GM21723 (cell line): ENCODE measurements around the gene BMERB1.
"Not testable (repeated sequence)": the region's sequence is repeated elsewhere in the genome, so short reads cannot be mapped to it uniquely, and the experiment has no call there.

Experiments
- ATAC-seq: cut with Tn5 transposase; IDR thresholded peaks from one replicate; pipeline ENCODE4 v1.9.1; 2021; ENCODE audit warnings: mild to moderate bottlenecking, moderate library complexity; ENCODE audit not compliant: unreplicated experiment

Gene BMERB1

DNA sequence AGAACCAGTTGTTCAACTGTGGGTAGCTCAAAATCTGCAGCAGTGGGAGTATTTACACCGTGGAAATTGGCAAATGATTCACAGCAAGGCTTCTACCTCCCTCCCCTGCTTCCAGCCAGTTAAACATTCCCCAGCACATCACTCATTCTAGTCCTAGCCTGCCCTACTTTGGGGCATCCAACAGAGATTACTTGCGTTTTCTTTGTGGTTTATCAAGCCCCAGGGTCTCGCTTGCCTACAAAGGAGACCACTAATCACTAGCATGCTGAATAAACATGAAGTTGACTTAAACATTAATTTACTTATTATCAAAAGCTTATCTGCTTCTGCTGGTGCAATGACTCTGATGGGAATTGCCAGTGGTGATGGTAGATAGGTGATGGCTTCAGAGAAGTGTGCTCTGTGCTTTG is 114.1 kb downstream of the BMERB1 start:
- no peak for ATAC-seq

DNA sequence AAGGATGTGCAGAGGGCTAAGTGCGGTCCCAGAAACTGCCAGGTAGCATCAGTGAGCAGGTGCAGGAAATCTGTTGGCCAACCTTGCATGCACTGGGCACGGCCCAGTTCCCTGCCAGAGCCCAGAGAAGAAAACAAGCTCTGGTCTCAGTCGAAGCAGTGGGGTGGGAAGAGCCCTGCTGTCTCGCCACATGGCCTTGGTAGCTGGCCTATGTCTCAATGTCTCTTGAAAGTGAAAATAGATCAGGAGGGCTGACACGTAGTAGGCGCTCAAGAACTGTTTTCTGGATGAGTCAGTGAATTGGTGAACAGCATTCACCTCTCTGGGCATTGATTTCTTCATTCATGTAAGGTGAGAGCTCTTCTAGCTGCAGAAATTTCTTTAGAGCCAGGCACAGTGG is 118.1 kb downstream of the BMERB1 start:
- ATAC-seq: no peak

DNA sequence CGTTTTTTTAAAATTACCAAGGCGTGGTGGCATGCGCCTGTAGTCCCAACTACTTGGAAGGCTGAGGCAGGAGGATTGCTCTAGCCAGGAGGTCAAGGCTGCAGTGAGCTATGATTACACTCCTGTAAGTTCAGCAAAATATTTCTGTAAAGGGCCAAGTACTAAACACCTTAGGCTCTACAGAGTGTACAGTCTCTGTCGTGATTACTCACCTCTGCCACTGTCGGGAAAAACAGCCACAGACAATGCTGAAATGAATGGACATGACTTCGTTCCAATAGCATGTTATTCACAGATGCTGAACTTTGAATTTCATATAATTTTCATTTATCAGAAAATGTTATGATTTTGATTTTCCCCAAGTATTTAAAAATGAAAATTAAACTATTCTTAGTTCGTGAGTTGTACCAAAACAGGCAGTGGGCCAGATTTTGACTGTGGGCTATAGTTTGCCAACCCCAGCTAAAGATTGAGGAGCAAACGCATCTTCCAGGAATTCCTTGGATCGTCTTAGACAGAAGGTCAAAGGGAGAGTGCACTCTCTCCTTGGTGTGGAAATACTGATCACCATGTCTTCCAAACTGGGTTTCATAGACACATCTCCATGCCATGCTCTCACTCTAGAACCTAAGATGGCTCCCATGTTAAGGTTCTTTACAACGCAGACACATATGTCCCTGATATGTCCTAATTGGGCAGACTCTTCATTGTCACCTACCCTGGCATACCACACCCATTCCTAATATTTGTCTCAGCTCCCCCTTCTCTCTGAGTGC is 119.1 kb downstream of the BMERB1 start:
- ATAC-seq: no peak

DNA sequence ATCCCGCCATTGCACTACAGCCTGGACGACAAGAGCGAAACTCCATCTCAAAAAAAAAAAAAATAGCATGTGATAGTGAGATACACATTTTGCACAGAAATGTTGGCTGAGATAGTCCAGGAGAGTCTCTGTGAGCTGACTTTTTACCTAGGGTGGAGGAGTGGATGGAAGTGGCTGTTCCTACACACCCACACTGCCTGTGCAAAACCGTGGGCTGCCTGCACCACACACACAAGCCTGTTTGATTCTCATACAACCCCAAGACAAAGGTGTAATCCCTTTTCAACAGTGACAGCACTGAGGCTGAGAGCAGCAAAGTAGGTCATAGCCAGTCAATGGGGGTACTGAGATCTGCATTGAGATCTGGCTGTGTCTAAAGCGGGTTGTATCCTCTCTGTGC is 121.7 kb downstream of the BMERB1 start:
- no peak for ATAC-seq

DNA sequence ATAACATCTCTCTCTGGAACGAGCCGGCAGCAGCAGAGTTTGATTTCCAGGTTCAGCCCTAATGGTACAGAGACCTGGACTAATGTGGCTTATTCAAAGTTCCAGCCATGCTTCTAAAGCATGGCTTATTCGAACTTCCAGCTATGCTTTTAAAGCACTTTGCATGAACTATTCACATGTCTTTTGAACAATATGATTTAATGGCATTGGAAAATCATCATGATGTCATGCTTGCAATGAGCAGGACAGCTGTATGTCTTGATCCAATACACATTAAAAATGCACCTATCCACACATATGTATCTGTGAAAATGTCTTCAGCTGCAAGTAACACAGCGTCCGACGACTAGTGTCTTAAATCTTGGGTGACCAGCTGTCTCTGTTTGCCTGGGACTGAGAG is 122.9 kb downstream of the BMERB1 start:
- ATAC-seq: no peak

DNA sequence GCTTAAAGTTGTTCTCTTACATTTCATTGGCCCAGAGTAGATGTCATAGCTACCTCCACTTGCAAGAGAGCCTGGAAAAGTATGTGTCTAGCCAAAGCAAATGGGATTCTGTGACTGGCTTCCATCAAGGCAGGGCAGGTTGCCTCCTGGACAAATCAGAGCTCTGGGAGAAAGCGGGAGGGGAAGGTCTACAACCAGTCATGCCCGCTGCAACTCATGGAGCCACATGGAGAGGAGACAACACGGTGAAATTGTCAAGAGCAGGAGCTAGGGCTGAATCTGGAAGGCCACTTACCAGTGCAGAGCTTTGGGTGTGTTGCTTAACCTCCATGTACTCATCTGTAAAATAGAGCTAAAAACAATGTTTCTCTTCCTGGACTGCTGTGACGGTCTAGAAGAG is 124.8 kb downstream of the BMERB1 start:
- no peak for ATAC-seq

DNA sequence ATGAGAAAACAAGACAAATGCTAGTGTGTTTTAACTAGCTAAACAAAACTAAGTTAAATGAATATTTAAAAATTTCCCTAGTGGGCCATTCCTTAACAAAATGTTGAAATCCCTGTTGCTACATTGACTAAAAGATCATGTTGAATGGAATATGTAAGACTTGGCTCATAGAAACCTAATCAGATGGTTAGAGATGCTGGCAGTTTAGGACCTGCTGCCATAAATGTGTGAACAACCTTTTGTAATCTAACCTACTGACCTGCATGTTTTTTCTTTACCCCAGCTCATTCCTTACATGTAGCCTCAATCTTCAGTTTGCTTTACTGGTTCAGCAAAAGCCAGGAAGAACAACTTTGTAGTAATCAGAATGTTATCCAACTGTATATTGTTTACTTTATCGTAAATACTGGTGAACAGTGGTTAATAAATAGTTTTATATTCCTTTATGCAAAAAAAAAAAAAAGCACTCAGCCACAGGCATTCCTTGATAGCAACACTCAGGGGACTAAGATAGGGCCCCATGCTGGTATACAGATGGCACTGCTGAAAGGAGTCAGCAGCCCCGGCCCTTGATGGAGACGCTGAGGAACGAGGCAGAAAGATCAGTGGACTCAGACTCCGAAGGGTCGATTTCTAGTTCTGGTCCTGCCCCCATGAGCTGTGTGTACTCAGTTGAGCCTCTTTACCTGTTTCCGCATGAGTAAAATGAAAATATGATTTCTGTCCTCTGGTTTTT is 130.4 kb downstream of the BMERB1 start:
- no peak for ATAC-seq

DNA sequence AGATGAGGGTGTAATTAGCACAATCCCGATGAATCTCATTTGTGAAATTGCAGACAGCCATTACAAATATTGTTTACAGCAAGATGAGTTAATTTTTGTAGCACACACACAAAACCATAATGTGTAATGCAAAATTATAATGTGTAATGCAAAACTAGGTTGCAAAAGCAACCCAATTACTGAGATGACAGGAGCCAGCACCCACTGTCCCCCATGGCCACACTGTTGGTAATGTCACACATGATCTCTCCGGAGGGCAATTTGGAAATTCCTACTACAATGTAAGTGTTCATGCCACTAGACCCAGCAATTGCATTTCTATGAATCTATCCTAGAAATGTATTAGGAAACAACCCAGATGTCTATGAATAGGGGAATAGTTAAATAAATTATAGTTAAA is 131.7 kb downstream of the BMERB1 start:
- no peak for ATAC-seq

DNA sequence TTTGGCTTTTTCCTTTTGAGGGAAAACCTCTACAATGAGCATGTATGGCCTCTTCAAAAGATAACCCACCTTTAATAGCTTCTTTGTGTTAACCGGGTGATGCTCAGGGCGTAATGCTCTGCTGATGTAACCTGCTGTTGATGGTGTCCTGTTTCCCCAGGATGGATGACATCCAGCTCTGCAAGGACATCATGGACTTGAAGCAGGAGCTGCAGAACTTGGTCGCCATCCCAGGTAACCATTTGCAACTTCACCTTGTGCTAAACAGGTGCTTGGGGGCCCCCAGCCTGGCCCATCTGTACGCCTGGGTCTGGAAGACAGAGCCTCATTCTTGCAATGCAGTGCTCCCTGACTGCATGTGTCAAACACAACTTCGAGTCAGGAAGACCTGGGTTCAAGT is 133.4 kb downstream of the BMERB1 start:
- ATAC-seq: no peak

DNA sequence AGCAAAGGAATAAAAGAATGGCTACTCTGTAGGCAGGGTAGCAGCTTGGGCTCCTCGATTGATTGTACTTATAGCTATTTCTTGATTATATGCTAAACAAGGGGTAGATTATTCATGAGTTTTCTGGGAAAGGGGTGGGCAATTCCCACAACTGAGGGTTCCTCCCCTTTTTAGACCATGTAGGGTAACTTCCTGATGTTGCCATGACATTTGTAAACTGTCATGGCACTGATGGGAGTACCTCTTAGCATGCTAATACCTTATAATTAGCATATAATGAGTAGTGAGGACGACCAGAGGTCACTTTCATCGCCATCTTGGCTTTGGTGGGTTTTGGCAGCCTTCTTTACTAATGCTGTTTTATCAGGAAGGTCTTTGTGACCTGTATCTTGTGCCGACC is 136.3 kb downstream of the BMERB1 start:
- ATAC-seq: not testable (repeated sequence)

DNA sequence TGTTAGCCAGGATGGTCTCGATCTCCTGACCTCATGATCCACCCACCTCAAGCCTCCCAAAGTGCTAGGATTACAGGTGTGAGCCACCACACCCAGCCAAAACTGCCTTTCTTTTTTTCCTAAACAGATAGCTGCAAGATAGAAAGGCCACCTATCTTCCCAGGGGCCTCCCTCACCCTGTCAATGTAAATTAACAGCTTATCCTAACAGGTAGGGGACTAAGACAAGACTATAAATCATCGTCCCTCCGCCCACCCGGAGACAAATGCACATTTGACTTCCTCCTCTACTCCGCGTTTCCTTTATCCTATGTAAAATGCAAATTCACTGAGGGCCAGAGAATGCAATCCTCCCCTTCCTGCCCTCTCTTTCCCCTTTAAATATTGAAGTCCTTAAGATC is 137.2 kb downstream of the BMERB1 start:
- ATAC-seq: no peak

DNA sequence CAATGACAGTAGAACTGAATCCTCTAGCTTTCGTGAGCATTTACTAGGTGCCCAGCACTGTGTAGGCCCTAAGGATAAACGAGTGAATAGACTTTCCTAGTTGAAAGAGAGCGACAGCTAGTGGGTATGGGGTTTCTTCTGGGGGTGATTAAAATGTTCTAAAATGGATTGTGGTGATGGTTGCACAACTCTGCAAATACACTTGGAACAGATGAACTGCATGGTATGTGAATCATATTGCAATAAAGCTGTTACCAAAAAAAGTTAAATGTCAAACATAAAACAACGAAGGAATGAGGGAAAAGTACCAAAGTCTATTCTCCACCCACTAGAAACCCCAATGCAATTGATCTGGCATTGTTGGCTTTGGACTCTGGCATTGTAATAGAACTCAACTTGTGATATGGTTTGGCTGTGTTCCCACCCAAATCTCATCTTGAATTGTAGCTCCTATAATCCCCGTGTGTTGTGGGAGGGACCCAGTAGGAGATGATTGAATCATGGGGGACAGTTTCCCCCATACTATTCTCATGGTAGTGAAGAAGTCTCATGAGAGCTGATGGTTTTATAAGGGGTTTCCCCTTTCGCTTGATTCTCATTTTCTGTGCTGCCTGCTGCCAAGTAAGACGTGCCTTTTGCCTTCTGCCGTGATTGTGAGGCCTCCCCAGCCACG is 138.1 kb downstream of the BMERB1 start:
- no peak for ATAC-seq

DNA sequence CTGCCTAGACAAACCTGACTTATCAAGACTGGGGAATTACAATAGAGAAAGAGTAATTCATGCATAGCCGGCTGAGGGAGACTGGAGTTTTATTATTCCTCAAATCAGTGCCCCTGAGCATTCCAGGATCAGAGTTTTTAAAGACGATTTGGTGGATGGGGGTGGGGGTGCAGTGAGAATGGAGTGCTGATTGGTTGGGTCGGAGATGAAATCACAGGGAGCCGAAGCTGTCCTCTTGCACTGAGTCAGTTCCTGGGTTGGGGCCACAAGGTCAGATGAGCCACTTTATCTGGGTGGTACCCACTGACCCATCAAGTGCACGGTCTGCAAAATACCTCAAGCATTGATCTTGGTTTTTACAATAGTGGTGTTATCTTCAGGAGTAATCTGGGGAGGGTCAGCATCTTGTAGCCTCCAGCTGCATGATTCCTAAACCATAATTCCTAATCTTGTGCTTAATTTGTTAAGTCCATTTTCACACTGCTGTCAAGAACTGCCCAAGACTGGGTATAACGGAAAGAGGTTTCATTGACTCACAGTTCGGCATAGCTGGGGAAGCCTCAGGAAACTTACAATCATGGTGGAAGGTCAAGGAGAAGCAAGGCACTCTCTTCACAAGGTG is 139.0 kb downstream of the BMERB1 start:
- ATAC-seq: no peak

DNA sequence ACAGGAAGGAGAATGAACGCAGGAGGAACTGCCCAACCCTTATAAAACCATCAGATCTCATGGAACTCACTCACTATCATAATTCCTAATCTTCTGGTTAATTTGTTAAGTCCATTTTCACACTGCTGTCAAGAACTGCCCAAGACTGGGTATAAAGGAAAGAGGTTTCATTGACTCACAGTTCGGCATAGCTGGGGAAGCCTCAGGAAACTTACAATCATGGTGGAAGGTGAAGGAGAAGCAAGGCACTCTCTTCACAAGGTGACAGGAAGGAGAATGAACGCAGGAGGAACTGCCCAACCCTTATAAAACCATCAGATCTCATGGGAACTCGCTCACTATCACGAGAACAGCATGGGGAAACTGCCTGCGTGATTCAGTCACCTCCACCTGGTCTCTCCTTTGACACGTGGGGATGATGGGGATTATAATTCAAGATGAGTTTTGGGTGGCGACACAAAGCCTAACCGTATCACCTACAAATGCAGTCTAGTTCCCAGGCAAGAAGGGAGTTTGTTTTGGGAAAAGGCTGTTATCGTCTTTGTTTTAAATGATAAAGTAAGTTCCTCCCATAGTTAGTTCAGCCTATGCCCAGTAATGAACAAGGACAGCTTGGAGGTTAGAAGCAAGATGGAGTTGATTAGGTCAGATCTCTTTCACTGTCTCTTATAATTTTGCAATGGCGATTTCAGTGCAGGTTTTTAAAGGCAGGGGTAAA is 139.7 kb downstream of the BMERB1 start:
- not testable (repeated sequence) for ATAC-seq

DNA sequence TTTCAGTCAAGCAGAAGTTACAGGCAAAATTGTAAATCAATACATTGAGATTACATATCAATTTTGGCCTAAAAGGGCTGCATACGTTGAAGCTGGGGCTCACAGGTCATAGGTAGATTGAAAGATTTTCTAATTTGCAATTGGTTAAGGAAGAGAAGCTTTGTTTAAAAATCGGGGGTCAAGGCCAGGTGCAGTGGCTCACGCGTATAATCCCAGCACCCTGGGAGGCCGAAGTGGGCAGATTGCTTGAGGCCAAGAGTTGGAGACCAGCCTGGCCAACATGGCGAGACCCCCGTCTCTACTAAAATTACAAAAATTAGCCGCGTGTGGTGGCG is 140.2 kb downstream of the BMERB1 start:
- no peak for ATAC-seq

DNA sequence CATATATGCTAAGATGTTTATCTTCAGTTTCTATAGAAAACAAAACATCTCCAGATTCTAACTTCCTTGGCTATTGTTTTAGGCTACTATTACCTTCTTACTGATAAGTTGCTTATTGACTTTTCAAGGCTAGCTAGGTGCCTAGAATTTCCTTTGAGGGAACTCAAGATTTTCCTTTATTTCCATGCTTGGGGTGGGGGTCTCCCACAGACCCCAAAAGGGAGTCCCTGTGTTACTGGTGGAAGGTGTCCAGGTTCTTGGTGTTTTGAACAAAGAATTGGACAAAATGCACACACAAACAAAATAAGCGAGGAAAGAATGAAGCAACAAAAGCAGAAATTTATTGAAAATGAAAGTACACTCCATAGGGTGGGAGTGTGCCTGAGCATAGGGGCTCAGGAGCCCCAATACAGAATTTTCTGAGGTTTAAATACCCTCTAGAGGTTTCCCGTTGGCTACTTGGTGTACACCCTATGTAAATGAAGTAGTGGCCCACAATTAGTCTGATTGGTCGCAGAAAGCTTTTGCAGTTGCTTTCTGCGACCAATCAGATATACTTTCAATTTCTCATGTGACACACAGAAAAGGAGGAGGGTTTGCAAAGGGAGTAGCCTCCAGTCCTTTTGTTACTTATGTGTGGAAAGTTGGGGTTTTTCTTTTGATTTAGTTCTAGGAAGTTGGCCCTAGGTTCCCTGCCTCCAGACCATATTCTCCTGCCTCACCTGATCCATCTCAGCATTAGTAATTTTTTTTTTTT is 141.1 kb downstream of the BMERB1 start:
- no peak for ATAC-seq

DNA sequence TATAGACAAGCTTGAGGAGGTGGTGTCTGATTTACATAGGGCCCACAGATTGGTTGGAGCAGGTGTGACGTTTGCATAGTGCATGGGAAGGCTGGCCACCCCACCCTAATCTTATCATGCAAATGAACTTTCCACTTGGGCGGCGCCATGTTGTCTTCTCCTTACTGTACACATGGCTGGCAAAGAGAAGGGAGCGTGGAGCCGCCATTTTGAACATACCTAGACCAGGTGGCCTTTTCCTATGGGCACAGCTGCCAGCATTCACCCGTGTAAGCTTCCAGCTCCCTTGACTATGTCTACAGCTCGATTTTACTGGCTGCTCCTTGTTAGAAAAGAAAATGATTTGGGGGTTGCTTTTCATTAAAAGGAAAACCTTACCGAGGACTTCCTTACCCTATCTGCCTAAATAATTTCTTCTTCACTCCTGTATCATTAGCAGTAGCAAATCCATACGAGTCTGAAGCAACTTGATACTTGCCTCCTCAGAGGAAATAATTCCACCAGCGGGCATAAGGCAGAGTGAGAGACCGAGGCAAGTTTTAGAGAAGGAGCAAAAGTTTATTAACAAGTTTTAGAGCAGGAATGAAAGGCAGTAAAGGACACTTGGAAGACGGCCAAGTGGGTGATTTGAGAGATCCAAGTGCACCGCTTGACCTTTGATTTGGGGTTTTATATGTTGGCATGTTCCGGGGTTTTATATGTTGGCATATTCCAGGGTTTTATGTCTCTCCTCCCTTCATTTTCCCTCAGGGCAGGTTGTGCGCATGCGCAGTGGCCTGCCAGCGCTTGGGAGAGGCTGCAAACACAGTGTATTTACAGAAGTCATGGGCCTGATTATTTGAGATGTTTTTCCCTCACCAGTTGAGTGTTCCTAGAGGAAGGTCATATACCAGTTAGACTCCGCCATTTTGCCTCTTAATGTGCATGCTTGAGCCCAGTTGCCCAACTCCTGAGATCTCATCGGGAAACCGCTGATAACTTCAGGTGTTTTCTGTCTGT is 142.9 kb downstream of the BMERB1 start:
- no peak for ATAC-seq

DNA sequence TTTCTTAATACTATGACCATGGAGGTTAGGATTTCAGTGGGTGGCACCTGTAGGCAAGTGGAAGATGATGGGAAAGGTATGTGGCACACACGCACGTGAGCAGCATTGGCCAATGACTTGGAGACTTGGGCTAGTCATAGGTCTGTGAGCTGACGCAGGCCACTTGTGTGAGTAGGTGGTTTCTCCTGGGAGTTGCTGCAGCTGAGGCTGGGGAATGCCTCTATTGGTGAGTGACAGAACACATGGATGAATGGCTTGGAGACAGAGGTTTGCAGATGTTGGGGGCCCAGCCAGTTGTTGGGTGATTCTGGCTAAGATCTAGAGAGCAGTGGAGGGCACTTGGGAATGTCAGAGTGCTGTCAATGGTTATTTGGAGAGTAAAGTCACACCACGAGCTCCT is 144.4 kb downstream of the BMERB1 start:
- ATAC-seq: no peak
